ENCODE results near the gene TRAF3IP3. TPM values are rescaled to one million over a fixed set of nuclear protein-coding genes. Genes with fewer than 3 reads are reported as not detected.

TRAF3IP3 gene
- polyA plus RNA-seq, 4 donors = 1.1 to 2.6 (median 1.7) TPM

- no peak for DNase-seq (ENCODE audit: low read depth in 4 of 4, low spot score in 3 of 4)
Measured at GRCh38 chr1:209766051-209766450, 10.2 kb downstream of the TRAF3IP3 start.

GRCh38 chr1:209767096-209767495 lies 11.2 kb downstream of the TRAF3IP3 start:
- DNase-seq (ENCODE audit: low read depth in 4 of 4, low spot score in 3 of 4) = no peak

DNA sequence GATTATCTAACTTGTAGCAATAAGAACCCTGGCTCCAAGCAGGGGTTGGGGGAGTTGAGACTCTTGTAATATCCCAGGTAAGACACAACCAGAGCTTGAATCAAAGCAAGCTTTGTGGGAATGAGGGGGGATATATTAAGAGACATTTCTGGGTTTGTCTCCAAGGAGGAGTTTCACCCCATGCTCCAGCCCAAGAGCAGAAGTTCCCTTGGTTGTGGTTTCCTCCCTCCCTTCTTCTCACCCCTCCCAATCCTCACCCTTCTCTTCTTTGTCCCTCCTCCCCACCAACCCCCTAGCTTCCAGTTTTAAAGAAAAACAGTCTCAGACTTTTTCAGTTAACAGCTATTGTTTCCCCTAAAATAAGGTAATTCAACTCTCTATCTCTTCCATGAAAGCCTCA lies 11.9 kb downstream of the TRAF3IP3 start:
- DNase-seq (ENCODE audit: low read depth in 4 of 4, low spot score in 3 of 4) = no peak

DNA sequence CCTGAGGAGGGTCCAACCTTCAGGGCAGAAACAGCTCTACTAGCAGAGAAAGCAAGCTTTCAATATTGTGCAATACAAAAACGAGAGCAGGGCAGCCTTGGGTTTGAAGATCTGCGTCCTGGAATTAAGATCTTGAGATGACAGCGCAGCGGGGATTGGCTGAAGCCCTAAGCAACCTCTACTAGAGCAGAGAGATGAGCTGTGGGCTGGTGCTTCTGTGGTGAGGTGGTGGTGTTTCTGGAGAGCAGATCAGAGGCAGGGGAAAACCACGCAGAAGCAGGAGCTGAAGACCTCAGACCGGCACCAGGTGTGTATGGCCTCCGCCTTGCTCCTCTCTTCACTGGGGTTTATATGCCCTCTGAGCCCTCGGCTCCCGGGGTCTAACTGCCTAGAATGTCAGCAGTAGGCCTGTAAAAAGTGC lies 12.5 kb downstream of the TRAF3IP3 start:
- DNase-seq (ENCODE audit: low read depth in 4 of 4, low spot score in 3 of 4) = no peak

DNA sequence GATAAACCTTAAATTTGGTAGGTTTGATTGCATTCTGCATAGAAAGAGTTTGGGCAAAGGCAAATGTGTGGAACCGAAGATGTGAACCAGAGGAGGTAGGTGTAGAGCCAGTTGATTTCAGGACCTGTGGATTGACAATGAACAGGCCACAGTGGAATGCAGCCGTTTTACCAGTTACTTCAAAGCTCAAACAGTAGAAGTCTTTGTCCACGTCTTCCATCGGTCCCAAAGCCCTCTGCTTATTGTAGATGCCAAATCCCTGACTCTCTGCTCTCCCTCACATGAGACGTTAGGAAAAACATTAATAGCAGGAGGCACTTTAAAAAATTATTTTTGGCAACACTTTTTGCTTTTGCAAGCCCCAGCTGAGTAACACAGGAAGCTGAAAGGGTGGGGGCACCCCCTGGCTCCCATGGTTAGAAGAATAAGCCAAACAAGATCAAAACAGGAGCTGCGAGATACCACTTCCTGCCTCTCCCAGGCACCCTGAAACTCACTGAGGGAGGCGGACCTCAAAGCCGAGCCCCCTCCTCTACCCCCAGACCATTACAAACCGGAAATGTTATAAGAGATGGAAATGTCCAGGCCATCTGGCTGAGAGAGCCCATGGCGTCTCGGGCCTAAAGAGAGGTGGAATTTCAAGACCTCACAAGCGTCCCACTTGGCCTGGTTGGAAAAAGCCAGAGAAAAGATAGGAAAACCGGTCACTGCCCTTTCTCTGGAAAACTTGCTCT lies 13.5 kb downstream of the TRAF3IP3 start:
- no peak for DNase-seq (ENCODE audit: low read depth in 4 of 4, low spot score in 3 of 4)

DNA sequence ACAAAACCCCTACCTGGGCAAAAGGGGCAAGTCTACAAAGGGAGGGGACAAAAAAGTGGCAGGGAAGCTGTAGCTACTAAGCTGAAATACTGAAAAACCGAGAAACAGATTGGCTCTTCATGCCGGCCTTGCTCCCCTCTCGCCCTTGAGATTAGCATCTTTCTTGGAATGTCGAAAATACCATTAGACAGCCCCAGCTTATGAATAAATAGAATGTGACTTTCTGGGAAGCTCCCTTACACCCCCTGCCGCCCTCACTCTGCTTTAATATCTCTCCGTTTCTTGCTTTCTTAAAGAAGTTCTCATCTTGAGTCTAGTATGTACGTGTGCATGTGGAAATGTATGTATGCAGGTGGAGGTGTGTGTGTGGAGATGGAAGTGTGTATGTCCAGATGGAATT lies 14.1 kb downstream of the TRAF3IP3 start:
- no peak for DNase-seq (ENCODE audit: low read depth in 4 of 4, low spot score in 3 of 4)

- DNase-seq (ENCODE audit: low read depth in 4 of 4, low spot score in 3 of 4) = no peak
Measured at GRCh38 chr1:209770636-209771415, 15.0 kb downstream of the TRAF3IP3 start.

- no peak for DNase-seq (ENCODE audit: low read depth in 4 of 4, low spot score in 3 of 4)
Measured at GRCh38 chr1:209772126-209772525, 16.3 kb downstream of the TRAF3IP3 start.

- no peak for DNase-seq (ENCODE audit: low read depth in 4 of 4, low spot score in 3 of 4)
Measured at GRCh38 chr1:209774592-209774991, 18.7 kb downstream of the TRAF3IP3 start.

GRCh38 chr1:209775678-209776077 lies 19.8 kb downstream of the TRAF3IP3 start:
- DNase-seq (ENCODE audit: low read depth in 4 of 4, low spot score in 3 of 4) = no peak

DNA sequence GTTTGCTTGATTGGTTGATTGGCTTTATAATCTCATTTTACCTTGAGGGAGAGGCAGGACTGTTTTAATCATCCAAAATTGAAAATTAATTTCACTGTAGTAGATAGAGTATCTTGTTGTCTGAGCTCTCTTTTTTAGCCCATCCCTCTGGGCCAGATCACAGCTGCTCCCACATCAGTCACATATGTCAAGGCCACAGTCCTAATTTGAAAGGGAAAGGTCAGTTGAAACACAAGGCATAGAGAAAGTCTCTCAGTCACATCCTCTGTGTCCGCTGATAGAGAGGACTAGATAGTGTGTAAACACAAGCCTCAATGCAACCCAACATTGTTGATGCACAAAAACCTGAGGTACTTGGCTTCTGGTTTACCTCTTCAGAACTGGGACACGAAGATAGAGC lies 21.7 kb downstream of the TRAF3IP3 start:
- DNase-seq (ENCODE audit: low read depth in 4 of 4, low spot score in 3 of 4) = no peak

DNA sequence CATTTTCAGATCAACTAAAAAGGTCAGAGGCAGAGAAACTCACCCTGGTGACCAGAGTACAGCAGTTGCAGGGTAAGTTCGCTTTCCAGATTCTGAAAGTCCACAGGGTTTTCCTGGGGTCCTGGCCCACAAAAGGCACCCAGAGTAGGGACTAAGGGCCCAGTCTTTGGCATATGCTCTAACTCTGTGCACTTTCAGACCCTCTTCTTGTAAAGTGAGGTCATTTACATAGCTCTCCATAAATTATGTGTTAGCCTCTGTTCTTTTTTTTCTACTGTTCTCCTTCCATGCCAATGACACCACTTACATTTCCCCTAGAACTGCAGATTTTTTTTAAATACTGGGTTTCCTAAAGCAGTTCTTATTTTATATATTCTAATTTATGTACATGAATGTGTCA lies 22.2 kb downstream of the TRAF3IP3 start:
- no peak for DNase-seq (ENCODE audit: low read depth in 4 of 4, low spot score in 3 of 4)

DNA sequence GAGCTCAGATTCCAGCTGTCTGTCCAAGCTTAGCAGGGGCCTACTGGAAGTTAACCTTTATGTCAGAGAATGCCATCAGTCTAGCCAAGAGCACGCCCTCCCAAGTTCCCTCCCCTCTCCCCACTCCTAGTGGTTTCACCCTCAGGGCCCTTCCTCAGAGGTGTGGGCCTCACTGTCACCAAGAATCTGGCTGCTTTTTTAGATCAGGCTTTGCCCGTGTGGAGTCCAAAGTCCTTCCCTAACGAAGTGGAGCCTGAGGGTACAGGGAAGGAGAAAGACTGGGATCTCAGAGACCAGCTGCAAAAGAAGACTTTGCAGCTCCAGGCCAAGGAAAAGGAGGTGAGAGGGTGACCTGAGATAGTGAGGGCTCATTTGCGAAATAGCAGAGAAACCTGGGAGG lies 24.4 kb downstream of the TRAF3IP3 start:
- DNase-seq (ENCODE audit: low read depth in 4 of 4, low spot score in 3 of 4) = no peak

- DNase-seq (ENCODE audit: low read depth in 4 of 4, low spot score in 3 of 4) = no peak
Measured at GRCh38 chr1:209783386-209783785, 27.5 kb downstream of the TRAF3IP3 start.

DNA sequence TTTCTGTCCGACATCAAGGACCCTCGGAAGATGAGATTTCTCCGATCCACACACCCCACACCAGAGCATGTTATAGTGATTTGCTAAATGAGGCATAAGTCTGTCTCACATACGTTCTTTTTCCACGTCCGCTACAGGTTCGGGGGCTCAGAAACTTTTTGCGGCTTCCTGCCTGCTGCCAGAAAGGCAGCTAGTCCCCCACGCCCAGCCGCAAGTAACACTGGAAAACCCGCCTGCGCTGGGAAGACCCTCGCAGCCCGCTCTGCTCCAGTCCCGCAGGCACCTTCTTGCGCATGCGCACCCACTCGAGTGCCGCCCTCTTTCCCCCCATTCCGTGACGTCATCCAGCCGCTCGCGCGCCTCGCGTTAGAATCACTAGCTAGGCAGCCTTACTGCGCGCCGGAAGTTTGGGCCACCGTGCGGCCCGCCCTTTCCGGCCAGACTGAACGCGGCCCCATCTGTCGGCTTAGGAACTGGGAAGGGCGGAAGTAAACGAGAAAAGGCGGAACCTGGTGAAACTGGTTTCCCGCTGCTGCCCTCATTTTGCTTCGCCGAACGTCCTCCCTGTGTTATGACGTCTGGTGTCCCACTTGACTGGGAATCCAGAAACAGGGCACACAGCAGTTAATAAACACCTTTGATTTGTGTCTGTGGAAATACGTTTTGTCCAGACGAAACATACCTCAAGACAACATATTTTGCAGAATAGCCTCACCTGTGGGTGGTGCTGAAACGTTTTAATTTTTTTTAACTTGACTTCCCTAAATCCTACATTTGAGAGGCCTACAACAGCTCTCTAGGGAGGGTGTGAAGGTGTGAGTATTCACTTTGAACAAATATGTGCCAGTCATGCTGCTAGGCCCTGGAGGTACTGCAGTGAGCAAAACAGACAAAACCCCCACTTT lies 28.7 kb downstream of the TRAF3IP3 start, which contains the start of gene C1orf74:
Gene C1orf74 (minus strand): TSS at position 295 of the 905 bp plus-strand sequence. CDS start 925 bp downstream, outside the sequence.
- peak; percentile 95 to 97 (median 96) for DNase-seq (ENCODE audit: low read depth in 4 of 4, low spot score in 3 of 4)

DNA sequence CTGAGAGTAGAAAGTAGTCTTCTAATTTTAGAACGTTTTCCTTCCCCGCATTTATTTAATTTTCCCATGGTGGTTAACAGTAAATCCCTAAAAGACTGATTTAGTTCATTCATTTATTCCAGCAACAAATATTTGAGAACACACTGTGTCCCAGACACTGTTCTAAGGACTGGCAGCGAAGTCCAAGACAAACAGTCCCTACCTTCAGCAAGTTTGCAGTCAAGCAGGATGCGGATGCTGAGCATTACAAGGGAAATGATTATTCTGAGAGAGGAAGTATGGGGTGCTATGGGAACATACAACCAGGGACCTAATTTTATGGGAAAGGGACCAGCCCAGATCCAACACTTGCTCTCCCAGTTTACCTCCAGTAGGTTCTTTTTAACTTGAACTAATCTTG lies 29.7 kb downstream of the TRAF3IP3 start:
- no peak for DNase-seq (ENCODE audit: low read depth in 4 of 4, low spot score in 3 of 4)

DNA sequence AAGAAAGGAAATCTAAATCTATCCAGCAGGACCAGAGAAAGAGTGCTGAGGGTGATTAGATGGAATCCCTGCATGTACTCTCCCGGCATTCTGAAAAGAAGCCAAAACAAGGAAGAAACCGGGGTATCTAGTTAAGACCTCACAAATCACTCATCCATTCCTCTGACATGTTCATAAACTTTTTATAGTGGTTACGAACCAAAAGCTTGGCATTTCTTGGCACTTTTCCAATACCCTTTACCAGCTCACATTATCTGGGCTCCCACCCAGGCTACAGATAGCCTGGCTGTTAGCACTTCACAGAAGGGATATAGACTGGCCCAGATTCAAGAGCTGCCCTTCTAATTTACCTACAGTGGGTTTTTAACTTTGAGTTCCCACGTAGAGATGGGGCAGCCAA lies 30.3 kb downstream of the TRAF3IP3 start:
- DNase-seq (ENCODE audit: low read depth in 4 of 4, low spot score in 3 of 4) = no peak

GRCh38 chr1:209787551-209787950 lies 31.7 kb downstream of the TRAF3IP3 start:
- DNase-seq (ENCODE audit: low read depth in 4 of 4, low spot score in 3 of 4) = no peak

- DNase-seq (ENCODE audit: low read depth in 4 of 4, low spot score in 3 of 4) = no peak
Measured at GRCh38 chr1:209789245-209789644, 33.4 kb downstream of the TRAF3IP3 start.

GRCh38 chr1:209790286-209791193 lies 34.7 kb downstream of the TRAF3IP3 start:
- no peak for DNase-seq (ENCODE audit: low read depth in 4 of 4, low spot score in 3 of 4)

All from left renal pelvis (tissue), 4 donors.